Right renal cortex interstitium (tissue), 3 donors: ENCODE measurements around the gene PLEKHA4. TPM values are rescaled to one million over a fixed set of nuclear protein-coding genes. Genes with fewer than 3 reads are reported as not detected.
A peak's percentile ranks its signal among the peaks of the same experiment; 100 is the strongest.
"Not testable (repeated sequence)": the region's sequence is repeated elsewhere in the genome, so short reads cannot be mapped to it uniquely, and the experiment has no call there.

ENCODE experiments used
- DNase-seq, 3 donors: peaks; one replicate each; pipeline ENCODE4 v3.0.0-alpha.2; 2013; ENCODE audit warnings: low read depth in 3 of 3, low spot score in 2 of 3
- polyA plus RNA-seq, 3 donors: library from polyadenylated mRNA; unstranded; fragments of 120-200 nt; gene quantifications; one replicate each; pipeline ENCODE4 v1.2.1, GENCODE V29; 2013; ENCODE audit not compliant: insufficient read length in 3 of 3

The PLEKHA4 gene, protein sequence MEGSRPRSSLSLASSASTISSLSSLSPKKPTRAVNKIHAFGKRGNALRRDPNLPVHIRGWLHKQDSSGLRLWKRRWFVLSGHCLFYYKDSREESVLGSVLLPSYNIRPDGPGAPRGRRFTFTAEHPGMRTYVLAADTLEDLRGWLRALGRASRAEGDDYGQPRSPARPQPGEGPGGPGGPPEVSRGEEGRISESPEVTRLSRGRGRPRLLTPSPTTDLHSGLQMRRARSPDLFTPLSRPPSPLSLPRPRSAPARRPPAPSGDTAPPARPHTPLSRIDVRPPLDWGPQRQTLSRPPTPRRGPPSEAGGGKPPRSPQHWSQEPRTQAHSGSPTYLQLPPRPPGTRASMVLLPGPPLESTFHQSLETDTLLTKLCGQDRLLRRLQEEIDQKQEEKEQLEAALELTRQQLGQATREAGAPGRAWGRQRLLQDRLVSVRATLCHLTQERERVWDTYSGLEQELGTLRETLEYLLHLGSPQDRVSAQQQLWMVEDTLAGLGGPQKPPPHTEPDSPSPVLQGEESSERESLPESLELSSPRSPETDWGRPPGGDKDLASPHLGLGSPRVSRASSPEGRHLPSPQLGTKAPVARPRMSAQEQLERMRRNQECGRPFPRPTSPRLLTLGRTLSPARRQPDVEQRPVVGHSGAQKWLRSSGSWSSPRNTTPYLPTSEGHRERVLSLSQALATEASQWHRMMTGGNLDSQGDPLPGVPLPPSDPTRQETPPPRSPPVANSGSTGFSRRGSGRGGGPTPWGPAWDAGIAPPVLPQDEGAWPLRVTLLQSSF
- 10 to 100 TPM; 17.4 to 19.8 (median 17.6) TPM for polyA plus RNA-seq

DNA sequence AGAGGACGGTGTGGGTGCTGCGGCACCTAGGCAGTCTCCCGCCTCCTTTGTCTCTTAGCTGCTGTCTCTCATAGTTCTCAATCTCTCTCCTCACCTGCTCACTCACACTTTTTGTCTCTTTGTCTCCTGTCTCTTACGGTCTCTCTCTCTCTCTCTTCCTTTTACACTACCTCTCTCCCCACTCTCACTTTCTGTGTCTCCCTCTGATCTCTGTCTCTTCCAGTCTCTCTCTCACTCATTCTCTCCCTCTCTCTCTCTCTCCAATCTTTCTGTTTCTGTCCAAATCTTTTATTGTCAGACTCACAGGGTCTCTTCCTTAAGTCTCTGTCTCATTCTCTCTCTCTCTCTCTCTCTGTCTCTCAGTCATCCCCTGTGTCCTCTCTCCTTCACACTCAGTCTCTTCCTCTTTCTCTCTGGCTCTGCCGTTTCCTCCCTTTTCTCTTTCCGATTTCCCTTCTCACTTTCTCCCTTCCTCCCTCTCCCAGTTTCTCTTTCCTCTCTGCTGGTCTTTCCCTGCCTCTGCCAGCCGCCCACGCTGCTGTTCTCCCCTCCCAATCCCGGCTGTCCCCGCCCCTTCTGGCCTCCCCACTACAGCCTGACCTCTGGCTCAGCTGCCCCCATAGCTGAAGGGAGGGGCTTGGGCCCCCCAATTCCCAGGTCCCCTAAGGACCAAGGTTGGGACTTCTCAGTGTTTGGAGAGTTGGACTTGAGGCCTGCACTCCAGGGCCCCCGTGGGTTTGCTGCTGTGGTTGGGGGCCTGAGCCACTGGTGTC, at the start of gene PLEKHA4:
TSS of gene PLEKHA4 (minus strand) at position 504 of the 773 bp plus-strand sequence. CDS start 997 bp downstream, outside the sequence.
- DNase-seq: no peak

DNA sequence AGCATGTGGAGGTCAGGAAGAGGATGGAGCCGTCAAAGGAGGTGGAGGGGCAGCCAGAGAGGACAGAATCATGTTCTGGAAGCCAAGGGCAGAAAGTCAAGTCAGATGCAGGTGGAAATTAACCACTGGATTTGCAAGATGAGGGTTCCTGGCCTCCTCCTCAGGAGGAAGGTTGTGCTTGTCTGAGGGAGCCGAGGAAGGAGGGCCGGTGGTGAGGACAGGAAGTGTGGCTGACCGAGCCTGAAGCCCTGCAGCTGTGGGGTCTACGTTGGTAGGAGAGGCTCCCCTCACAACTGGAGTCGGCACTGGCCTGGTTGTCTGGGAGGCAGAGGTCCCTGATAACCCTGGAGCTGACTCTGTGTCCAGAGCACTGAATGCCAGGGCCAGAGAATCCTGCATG, 49.7 kb upstream of the PLEKHA4 start:
- no peak for DNase-seq

DNA sequence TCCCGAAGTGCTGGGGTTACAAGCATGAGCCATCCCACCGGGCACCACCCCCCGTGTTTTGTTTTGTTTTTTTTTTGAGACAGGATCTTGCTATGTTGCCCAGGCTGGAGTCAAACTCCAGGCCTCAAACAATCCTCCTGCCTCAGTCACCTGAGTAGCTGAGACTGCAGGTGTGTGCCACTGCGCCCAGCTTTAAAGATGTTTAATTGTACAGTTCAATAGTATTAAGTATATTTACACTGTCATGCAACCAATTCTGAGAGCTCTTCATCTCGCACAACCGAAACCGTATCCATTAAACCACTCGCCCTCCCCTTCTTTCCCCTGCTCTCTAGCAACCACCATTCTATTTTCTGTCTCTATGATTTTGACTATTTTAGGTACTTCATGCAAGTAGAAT, 47.3 kb upstream of the PLEKHA4 start:
- no peak for DNase-seq

DNA sequence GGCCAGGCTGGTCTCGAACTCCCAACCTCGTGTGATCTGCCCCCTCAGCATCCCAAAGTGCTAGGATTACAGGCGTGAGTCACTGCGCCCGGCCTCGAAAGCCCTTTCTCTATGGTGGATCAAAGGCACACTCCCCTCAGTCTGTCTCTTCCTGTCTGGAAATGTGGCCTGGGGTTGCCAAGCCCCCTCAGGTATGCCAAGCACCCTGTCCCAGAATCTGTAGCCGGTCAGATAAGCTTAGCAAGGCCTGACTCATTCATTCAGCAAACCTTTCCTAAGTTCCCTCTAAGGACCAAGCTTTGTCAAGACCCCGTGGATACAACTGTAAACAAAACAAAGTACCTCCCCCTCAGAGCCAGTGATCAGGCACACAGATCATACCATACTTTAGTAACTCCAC, 45.8 kb upstream of the PLEKHA4 start:
- no peak for DNase-seq

DNA sequence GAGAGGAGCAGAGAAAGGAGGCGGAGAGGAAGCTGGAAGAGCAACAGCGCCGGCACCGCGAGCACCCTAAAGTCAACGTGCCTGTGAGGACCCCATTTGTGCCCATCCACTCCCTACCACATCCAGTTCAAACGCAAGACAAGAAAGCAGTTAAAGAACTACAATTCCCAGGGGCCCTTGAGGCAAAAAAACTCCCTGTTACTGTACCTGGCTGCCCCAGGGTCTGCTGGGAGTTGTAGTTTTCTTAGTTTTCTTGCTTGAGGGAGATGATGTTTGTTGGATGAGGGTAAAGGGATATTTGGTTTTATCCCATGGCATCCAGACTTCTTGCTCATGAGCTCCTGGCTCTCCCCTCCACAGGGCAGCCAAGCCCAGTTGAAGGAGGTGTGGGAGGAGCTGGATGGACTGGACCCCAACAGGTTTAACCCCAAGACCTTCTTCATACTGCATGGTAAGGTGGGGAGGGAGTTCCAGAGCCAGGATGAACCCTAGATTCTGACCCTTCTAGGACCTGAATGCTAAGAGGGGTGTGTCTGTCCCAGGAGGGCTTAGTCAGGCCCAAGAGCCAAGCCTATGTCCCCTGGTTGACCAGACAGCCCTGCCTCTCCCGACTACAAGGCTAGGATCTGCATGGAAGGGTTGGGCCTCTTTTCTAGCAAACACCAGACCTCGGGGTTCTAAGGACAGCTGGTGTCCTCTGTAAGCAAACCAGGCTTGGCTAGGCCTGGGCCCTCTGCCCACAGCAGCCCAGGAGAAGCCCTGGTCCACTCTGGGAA, 44.9 kb upstream of the PLEKHA4 start:
- no peak for DNase-seq

DNA sequence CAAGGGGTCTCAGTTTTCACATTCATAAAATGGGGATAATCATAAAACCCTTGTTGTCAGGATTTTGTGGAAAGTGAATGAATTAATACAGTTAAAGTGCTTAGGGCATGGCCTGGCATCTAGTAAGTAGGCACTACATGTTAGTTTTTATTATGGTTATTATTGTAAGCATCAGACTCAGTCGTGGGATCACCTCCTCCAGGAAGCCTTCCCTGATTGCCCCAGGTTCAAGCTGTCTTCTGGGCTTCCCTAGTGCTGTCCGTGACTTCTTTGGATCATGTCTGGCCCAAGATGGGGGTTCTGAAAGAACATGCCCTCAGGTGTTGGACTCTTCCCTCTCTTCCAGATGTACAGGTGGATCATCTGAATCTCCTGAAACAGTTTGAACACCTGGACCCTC, 42.4 kb upstream of the PLEKHA4 start:
- DNase-seq: no peak

DNA sequence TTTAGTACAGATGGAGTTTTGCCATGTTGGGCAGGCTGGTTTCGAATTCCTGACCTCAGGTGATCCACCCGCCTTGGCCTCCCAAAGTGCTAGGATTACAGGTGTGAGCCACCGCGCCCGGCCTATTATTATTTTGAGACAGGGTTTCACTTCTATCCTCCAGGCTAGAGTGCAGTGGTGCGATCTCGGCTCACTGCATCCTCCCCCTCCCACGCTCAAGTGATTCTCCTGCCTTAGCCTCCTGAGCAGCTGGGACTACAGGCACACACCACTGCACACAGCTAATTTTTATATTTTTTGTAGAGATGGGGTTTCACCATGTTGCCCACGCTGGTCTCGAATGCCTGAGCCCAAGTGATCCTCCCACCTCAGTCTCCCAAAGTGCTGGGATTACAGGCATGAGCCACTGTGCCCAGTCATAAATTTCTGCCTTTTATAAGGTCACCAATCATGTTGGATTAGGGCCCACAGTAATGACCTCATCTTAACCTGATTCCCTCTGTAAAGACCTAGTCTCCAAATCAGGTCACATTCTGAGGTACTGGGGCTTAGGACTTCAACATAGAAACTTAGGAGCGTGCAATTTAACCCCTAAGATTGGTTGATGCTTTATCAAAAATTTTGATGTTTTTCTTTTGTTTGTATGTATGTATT, 41.1 kb upstream of the PLEKHA4 start:
- DNase-seq: not testable (repeated sequence)

DNA sequence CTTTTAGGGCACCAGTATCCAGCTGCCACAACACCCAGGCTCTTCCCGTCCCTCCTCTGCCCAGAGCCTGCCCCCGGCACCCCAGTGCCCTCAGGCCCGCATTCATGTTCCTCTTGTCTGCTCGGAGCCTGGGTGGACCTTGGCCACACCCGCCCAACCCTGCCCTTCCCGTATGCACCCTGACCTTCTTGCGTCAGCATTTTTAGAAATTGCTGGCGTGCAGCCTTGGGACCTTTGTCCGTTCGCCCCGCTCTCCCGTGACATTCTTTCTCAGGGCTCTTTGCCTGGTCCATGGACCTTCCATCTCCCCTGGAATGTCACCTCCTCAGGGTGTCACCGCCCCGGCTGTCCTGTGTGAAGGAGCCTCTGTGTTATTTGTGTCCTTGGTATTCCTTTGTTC, 39.3 kb upstream of the PLEKHA4 start:
- DNase-seq: no peak

DNA sequence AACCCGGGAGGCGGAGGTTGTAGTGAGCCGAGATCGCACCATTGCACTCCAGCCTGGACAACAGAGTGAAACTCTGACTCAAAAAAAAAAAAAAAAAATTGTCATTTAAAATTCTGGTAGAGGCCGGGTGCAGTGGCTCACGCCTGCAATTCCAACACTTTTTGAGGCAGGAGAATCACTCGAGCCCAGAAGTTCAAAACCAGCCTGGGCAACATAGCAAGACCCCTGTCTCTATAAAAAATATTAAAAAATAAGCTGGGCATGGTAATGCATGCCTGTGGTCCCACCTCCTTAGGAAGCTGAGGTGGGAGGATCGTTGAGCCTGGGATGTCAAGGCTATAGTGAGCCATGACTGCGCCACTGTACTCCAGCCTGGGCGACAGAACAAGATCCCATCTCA, 37.9 kb upstream of the PLEKHA4 start:
- DNase-seq: no peak

DNA sequence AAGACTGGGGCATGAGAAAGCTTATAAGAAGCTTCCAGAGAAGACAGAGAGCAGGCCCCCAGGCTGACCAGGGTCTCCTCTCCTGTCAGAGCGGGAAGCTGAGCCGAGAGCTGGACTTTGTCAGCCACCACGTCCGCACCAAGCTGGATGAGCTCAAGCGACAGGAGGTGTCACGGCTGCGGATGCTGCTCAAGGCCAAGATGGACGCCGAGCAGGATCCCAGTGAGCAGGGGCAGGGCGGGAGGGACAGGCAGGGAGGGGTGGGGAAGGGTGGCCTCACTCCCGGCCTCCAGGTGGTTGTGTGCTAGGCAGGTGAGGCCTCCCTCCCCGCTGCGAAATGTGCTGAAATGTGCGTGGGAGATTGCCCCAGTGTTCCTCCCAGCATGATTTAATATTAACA, 37.2 kb upstream of the PLEKHA4 start:
- no peak for DNase-seq

DNA sequence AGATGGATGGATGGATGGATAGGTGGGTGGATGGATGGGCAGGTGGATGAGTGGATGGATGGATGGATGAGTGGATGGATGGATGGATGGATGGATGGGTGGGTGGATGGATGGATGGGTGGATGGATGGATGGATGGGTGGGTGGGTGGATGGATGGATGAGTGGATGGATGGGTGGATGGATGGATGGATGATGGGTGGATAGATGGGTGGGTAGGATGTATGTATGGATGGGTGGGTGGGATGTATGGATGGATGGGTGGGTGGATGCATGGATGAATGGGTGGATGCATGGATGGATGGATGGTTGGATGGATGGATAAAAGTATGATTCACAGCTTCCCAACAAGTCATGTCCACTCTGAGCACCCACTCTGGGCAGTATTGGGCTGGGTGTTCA, 35.4 kb upstream of the PLEKHA4 start:
- DNase-seq: not testable (repeated sequence)

DNA sequence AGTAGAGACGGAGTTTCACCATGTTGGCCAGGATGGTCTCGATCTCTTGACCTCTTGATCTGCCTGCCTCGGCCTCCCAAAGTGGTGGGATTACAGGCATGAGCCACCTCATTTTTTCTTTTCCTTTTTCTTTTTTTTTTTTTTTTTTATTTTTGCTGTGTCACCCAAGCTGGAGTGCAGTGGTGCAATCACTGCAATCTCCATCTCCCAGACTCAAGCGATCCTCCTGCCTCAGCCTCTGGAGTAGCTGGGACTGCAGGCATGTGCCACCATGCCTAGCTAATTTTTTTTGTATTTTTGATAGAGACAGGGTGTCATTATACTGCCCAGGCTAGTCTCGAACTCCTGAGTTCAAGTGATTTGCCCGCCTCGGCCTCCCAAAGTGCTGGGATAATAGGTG, 33.9 kb upstream of the PLEKHA4 start:
- DNase-seq: not testable (repeated sequence)

DNA sequence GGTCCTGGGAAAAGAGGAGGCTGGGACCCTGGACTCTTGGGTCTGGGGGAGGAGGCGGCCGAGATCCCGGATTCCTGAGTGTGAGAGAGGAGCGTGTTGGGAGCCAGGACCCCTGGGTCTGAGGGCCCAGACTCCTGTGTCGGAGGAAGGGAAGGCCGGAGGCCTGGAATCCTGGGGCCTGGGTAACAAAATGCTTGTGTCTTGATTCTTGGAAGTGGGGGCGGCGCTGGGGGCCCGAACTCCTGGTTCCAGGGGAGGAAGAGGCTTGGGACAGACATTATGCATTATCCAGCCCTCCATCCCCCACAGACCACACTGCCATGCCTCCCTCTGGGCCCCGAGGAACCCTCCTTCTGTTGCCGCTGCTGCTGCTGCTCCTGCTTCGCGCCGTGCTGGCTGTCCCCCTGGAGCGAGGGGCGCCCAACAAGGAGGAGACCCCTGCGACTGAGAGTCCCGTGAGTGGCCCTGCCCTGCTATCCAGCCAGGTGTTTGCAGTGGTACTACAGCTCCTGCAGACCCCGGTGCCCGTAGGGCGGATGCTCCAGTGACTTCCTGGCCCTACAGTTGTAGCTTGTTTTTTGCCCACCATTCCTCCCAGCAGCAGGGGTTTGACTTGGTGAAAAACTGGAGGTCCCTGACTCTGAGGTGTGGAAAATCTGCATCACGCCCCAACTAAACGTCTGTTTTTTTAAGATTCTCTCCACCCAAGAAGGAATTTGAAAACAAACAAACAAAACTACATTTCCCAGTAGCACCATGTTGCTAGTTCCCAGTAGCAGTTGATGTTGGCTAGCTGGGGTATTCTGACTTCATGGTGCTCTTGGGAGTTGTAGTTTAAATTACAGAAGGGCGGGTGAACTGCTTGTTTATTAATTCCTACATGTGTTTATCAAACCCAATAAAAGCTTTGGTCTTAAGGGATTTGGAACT, 32.3 kb upstream of the PLEKHA4 start:
- no peak for DNase-seq

DNA sequence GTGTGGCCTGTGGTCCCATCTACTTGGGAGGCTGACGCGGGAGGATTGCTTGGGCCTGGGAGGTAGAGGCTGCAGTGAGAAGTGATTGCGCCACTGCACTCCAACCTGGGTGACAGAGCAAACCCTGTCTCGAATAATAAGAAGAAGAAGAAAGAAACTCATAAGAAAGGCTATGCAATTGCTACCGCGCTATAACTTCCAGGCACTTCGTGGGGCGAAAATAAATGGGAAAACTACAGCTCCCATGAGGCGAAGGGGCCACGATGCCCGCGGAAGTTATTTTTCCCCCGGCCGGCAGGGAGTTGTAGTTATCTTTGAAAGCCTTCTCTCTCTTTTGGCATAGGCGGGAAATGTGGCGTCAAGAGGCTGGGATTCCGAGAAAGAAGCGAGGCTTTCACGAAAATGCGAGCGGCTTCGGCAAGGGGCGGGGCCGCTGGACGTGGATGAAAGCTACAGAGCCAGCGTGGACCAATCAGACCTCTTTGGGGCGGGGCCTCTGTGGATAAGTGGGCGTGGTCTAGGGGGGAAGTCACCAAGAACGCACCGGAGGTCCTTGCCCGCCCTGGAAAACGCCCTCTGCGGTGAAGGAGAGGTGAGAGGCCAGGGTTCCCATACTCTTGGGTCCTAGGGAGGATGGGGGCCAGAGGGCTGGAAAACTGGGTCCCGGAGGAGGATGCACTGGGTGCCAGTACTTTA, 31.5 kb upstream of the PLEKHA4 start, which contains the start of gene NUCB1:
TSS of gene NUCB1 (plus strand) at position 532 of the 696 bp plus-strand sequence. CDS start 485 bp downstream, outside the sequence.
- DNase-seq: peak; percentile 96 to 99 (median 99)

DNA sequence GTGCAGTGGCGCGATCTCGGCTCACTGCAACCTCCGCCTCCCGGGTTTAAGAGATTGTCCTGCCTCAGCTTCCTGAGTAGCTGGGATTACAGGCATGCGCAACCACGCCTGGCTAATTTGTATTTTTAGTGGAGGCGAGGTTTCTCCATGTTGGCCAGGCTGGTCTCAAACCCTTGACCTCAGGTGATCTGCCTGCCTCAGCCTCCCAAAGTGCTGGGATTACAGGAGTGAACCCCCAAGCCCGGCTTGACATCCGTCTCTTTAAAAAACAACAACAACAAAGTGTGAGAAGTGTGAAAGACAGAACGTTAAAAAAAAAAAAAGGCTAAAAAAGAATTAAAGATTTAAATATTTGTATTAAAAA, 31.0 kb upstream of the PLEKHA4 start:
- DNase-seq: not testable (repeated sequence)

DNA sequence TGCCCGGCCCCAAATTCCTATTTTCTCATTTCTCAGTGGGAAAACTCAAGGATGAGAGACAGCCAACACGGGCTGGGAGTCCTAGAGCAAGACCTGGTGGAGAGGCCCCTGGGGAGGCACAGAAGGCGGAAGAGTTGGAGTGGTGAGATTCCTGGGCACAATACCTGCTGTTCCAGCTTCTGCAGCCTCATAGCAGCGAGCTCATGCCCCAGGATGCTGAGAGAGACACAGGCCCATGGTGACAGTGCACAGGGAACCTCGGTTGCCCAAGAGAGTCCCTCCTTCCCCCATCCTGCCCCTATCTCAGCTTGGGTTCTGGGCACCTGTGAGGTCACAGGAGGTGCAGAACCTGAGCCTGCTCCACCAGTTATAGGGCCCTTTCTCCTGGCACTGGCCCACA, 28.8 kb upstream of the PLEKHA4 start:
- no peak for DNase-seq

DNA sequence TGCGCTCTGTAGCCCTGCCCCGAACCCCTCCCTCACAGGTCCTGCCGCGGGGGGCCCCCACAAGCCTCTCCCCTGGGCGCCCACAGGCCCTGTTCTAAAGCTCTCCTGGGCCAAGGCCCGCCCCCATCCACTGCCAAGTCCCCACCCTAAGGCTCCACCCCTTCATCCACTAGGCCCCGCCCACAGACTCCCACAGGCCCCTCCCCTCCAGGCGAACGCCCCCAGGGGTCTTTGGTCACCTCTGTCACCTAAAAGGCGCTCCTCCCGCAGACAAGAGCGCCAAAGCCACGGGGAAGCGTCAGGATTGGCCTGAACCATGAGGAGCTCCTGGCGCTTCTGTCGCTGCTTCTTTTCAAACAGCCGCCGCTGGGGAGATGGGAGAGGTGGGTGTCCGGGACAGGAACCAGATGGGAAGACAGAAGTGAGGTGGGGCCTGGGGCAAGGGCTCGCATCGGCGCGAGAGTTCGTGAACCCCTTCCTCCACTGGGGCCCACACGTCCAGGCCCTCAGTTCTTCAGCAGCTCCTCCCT, 27.8 kb upstream of the PLEKHA4 start:
- DNase-seq: no peak

DNA sequence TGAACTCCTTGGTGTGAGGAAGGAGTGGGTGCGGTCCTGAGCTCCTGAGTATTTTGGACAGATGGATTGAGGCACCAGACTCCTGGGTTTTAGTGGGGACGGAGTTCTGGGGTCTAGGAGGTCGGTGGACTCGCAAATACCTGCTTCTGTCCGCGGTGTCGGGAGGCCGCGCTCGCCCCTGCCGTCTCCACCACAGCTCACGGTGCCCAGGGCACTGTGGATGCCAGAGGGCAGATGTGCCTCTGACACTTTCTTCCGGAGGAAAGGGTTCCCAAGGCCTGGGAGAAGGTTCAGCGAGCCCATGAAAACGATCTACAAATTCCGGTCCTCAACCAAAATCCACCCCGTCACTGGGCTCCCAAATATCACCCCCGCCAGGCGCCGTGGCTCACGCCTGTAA, 26.8 kb upstream of the PLEKHA4 start:
- no peak for DNase-seq
